HCT116 (cell line): ENCODE results near the gene HECTD2. TPM values are rescaled to one million over a fixed set of nuclear protein-coding genes. Genes with fewer than 3 reads are reported as not detected.

Experiments
- ATAC-seq: fragments of 200-7000 bp; cut with Tn5 transposase; 2 replicates; pipeline ENCODE4 v1.9.1; 2020; ENCODE audit warnings: mild to moderate bottlenecking, moderate library complexity
- BruUV-seq: library from RNA; stranded (reverse); fragments of 400-500 nt; replicated peaks from 2 replicates; lab custom pipeline; 2021; lab: Mats Ljungman, UMichigan
- CTCF ChIA-PET: fragments of 300-600 bp; sonication (Branson Sonifier 250); formaldehyde crosslinking; loops from one replicate; lab custom pipeline; 2021; ENCODE audit warnings: antibody characterized with exemption; lab: Charles Lee
- POLR2A ChIA-PET: fragments of 300-600, 350-600 bp; sonication (Branson Sonifier 250); formaldehyde crosslinking; loops from one replicate; lab custom pipeline; 2021; ENCODE audit warnings: antibody characterized with exemption; lab: Charles Lee
- RAD21 ChIA-PET, 2 experiments: fragments of 300-600 bp; sonication (Branson Sonifier 250); formaldehyde crosslinking; loops; one replicate each; lab custom pipeline; 2023; ENCODE audit warnings: low total read pairs in 2 of 2; ENCODE audit not compliant: uncharacterized antibody in 2 of 2, unreplicated experiment in 2 of 2, low non-redundant PET in 1 of 2; lab: Charles Lee
- DNase-seq: peaks from one replicate; pipeline ENCODE4 v3.0.0-alpha.2; 2010; ENCODE audit warnings: low read depth, low spot score
- H2AFZ ChIP-seq: fragments of 200-600 bp; shearing (Covaris generic), sonication (generic); 2 replicates; pipeline ENCODE4 v1.6.1; 2017; ENCODE audit warnings: low read depth, mixed run types, mixed read lengths, antibody characterized with exemption, low read length; ENCODE audit not compliant: poor library complexity, severe bottlenecking
- H3K27ac ChIP-seq: 2 replicates; pipeline ENCODE4 v1.5.1; 2012; ENCODE audit warnings: low read depth, low read length
- H3K27me3 ChIP-seq: fragments of 200-600 bp; sonication (generic); 2 replicates; pipeline ENCODE4 v1.6.1; 2016; ENCODE audit warnings: mixed run types, low read length, mixed read lengths; ENCODE audit not compliant: insufficient read depth
- H3K36me3 ChIP-seq, 2 experiments: fragments of 200-500 bp in 1 of 2; fragments of 200-600 bp in 1 of 2; sonication (Bioruptor generic) in 1 of 2; sonication (generic) in 1 of 2; 2 replicates each; pipeline versions ENCODE4 v1.5.1 to v1.6.1; 2014 to 2016; ENCODE audit warnings: low read length in 2 of 2, inconsistent platforms in 1 of 2, mixed read lengths in 1 of 2, mixed run types in 1 of 2; ENCODE audit not compliant: insufficient read depth in 2 of 2, control insufficient read depth in 1 of 2
- H3K4me1 ChIP-seq, 2 experiments: fragments of 200-600 bp in 1 of 2; sonication (generic) in 1 of 2; 2 replicates each; pipeline versions ENCODE4 v1.5.1 to v1.6.1; 2012 to 2017; ENCODE audit warnings: low read length in 2 of 2, inconsistent platforms in 1 of 2, mild to moderate bottlenecking in 1 of 2, mixed read lengths in 1 of 2, mixed run types in 1 of 2, moderate library complexity in 1 of 2; ENCODE audit not compliant: insufficient read depth in 2 of 2, control insufficient read depth in 1 of 2
- H3K4me2 ChIP-seq: fragments of 200-600 bp; sonication (generic); 2 replicates; pipeline ENCODE4 v1.6.1; 2017; ENCODE audit warnings: mixed run types, low read length, mixed read lengths
- H3K4me3 ChIP-seq, 2 experiments: fragments of 200-600 bp in 1 of 2; sonication (generic) in 1 of 2; replicated peaks in 1 of 2; 2 replicates each; pipeline ENCODE4 v1.5.1; 2011 to 2016; ENCODE audit warnings: low read length in 2 of 2, control low read depth in 1 of 2, low read depth in 1 of 2, mild to moderate bottlenecking in 1 of 2, mixed read lengths in 1 of 2, mixed run types in 1 of 2
- H3K79me2 ChIP-seq: fragments of 200-600 bp; sonication (generic); 2 replicates; pipeline ENCODE4 v1.6.1; 2017; ENCODE audit warnings: mild to moderate bottlenecking, mixed run types, low read length, moderate library complexity, mixed read lengths; ENCODE audit not compliant: insufficient read depth
- H3K9ac ChIP-seq: fragments of 200-600 bp; sonication (generic); 2 replicates; pipeline ENCODE4 v1.6.1; 2016; ENCODE audit warnings: low read length, mixed read lengths
- H3K9me2 ChIP-seq: fragments of 200-600 bp; sonication (generic), shearing (Covaris generic); 2 replicates; pipeline ENCODE4 v1.6.1; 2017; ENCODE audit warnings: mixed run types, mild to moderate bottlenecking, moderate library complexity; ENCODE audit not compliant: insufficient read depth
- H3K9me3 ChIP-seq, 2 experiments: fragments of 200-500 bp in 1 of 2; fragments of 200-600 bp in 1 of 2; sonication (Bioruptor generic) in 1 of 2; sonication (generic) in 1 of 2; 2 replicates each; pipeline ENCODE4 v1.6.1; 2014 to 2017; ENCODE audit warnings: low read length in 2 of 2, mixed read lengths in 2 of 2, inconsistent platforms in 1 of 2, low read depth in 1 of 2, mild to moderate bottlenecking in 1 of 2, mixed run types in 1 of 2, moderate library complexity in 1 of 2; ENCODE audit not compliant: control insufficient read depth in 1 of 2, insufficient read depth in 1 of 2
- H4K20me1 ChIP-seq: fragments of 200-600 bp; sonication (generic), shearing (Covaris generic); 2 replicates; pipeline ENCODE4 v1.6.1; 2017; ENCODE audit warnings: mixed run types, mild to moderate bottlenecking, moderate library complexity; ENCODE audit not compliant: insufficient read depth
- CBX3 ChIP-seq: IDR thresholded peaks from 2 replicates; pipeline ENCODE4 v1.6.1; 2012; ENCODE audit warnings: low read depth
- EGR1 ChIP-seq: IDR thresholded peaks from 2 replicates; pipeline ENCODE4 v1.6.1; 2012; ENCODE audit warnings: low read depth
- ELF1 ChIP-seq: IDR thresholded peaks from 2 replicates; pipeline ENCODE4 v1.6.1; 2012; ENCODE audit warnings: low read depth, borderline replicate concordance
- EZH2 ChIP-seq: fragments of 200-600 bp; sonication (generic); IDR thresholded peaks from 2 replicates; pipeline ENCODE4 v1.6.1; 2017; ENCODE audit warnings: antibody characterized with exemption, mixed run types
- EZH2phosphoT487 ChIP-seq: fragments of 200-600 bp; IDR thresholded peaks from 2 replicates; pipeline ENCODE4 v1.6.1; 2018; ENCODE audit warnings: antibody characterized with exemption, borderline replicate concordance
- FOSL1 ChIP-seq: IDR thresholded peaks from 2 replicates; pipeline ENCODE4 v1.6.1; 2012; ENCODE audit warnings: low read depth
- JUND ChIP-seq: IDR thresholded peaks from 2 replicates; pipeline ENCODE4 v1.6.1; 2012
- POLR2AphosphoS5 ChIP-seq: IDR thresholded peaks from 2 replicates; pipeline ENCODE4 v1.6.1; 2011; ENCODE audit warnings: mild to moderate bottlenecking, low read depth, low read length, moderate library complexity
- RAD21 ChIP-seq: IDR thresholded peaks from 2 replicates; pipeline ENCODE4 v1.6.1; 2012; ENCODE audit warnings: low read depth, mild to moderate bottlenecking
- SIN3A ChIP-seq: IDR thresholded peaks from 2 replicates; pipeline ENCODE4 v1.6.1; 2012; ENCODE audit warnings: low read depth
- SP1 ChIP-seq: IDR thresholded peaks from 2 replicates; pipeline ENCODE4 v1.6.1; 2012; ENCODE audit warnings: low read depth
- SRF ChIP-seq: IDR thresholded peaks from 2 replicates; pipeline ENCODE4 v1.6.1; 2012; ENCODE audit warnings: low read depth
- TCF7L2 ChIP-seq: IDR thresholded peaks from 2 replicates; pipeline ENCODE4 v1.7.0; 2011; ENCODE audit warnings: borderline replicate concordance, inconsistent platforms; ENCODE audit not compliant: insufficient read depth, insufficient read length; ENCODE audit errors: extremely low read depth
- YY1 ChIP-seq: IDR thresholded peaks from 2 replicates; pipeline ENCODE4 v1.6.1; 2011; ENCODE audit warnings: low read length, low read depth, moderate library complexity, mild to moderate bottlenecking; ENCODE audit not compliant: insufficient replicate concordance; ENCODE audit errors: extremely low read depth
- ZFX ChIP-seq: fragments of 450-650 bp; IDR thresholded peaks from 2 replicates; pipeline ENCODE4 v1.6.1; 2017
- ZNF274 ChIP-seq: fragments of 200-500 bp; sonication (Bioruptor generic); IDR thresholded peaks from 2 replicates; pipeline ENCODE4 v1.6.1; 2014; ENCODE audit warnings: mild to moderate bottlenecking, low read depth, low read length, inconsistent platforms
- intact Hi-C: fragments of 100-400 bp; cut with micrococcal nuclease; formaldehyde crosslinking; loops from 2 replicates; pipeline ENCODE4 v1.10.0; 2022
- total RNA-seq: library from RNA; stranded (reverse); gene quantifications from one replicate; pipeline ENCODE4 v1.2.1, GENCODE V29; 2021; ENCODE audit not compliant: unreplicated experiment
- TF ChIP-seq, protein P1 (sequence below): IDR thresholded peaks from 2 replicates; pipeline ENCODE4 v1.6.1; 2012
- TF ChIP-seq, protein P2 (sequence below): IDR thresholded peaks from 2 replicates; pipeline ENCODE4 v1.6.1; 2012
- TF ChIP-seq, protein P3 (sequence below), 3 experiments: fragments of 200-600 bp in 1 of 3; sonication (generic) in 1 of 3; IDR thresholded peaks in 2 of 3; conservative IDR thresholded peaks in 1 of 3; 2 replicates each; pipeline ENCODE4 v1.5.1; 2012 to 2017; ENCODE audit warnings: low read depth in 2 of 3, low read length in 2 of 3, antibody characterized with exemption in 1 of 3, borderline replicate concordance in 1 of 3, control low read depth in 1 of 3, mild to moderate bottlenecking in 1 of 3, mixed read lengths in 1 of 3, mixed run types in 1 of 3, moderate library complexity in 1 of 3; ENCODE audit not compliant: insufficient read depth in 1 of 3
- TF ChIP-seq, protein P4 (sequence below): IDR thresholded peaks from 2 replicates; pipeline ENCODE4 v1.6.1; 2011; ENCODE audit warnings: mild to moderate bottlenecking, low read length, moderate library complexity; ENCODE audit not compliant: insufficient replicate concordance; ENCODE audit errors: extremely low read depth

Gene HECTD2
- total RNA-seq, 1 experiment from 2014 or later, result 3.0 TPM

DNA sequence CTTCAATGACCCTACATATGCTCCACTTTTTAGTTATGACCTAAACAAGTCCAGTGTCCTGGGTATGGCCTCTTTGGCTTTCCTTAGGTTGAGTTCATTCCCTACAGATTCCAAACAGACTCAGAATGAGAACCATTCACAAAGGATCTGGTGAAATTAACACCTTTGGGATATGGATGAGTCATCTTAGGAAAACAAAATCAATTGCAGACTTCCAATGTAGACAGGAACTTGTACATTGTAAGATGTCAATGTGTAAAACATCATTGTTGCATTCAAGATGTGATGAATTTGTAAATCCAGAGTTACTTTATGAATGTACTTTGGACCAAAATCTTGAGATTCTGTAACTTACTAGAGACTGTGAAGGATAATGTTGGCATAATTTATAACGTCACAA is 43.4 kb upstream of the HECTD2 start:
- no TSS peak for BruUV-seq
- no peak overlapping the region for H3K4me3 ChIP-seq
- TF ChIP-seq EZH2 (no peak), FOSL1 (no peak), ZFX (no peak), JUND (no peak), CBX3 (no peak), TCF7L2 (no peak), EGR1 (no peak), POLR2AphosphoS5 (no peak), RAD21 (no peak), ELF1 (no peak), EZH2phosphoT487 (no peak), SP1 (no peak), SRF (no peak), YY1 (no peak), SIN3A (no peak), ZNF274 (no peak)
- TF ChIP-seq, protein P1, sequence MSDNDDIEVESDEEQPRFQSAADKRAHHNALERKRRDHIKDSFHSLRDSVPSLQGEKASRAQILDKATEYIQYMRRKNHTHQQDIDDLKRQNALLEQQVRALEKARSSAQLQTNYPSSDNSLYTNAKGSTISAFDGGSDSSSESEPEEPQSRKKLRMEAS, result no peak
- TF ChIP-seq, protein P2, sequence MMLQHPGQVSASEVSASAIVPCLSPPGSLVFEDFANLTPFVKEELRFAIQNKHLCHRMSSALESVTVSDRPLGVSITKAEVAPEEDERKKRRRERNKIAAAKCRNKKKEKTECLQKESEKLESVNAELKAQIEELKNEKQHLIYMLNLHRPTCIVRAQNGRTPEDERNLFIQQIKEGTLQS, result no peak
- TF ChIP-seq, protein P3, sequence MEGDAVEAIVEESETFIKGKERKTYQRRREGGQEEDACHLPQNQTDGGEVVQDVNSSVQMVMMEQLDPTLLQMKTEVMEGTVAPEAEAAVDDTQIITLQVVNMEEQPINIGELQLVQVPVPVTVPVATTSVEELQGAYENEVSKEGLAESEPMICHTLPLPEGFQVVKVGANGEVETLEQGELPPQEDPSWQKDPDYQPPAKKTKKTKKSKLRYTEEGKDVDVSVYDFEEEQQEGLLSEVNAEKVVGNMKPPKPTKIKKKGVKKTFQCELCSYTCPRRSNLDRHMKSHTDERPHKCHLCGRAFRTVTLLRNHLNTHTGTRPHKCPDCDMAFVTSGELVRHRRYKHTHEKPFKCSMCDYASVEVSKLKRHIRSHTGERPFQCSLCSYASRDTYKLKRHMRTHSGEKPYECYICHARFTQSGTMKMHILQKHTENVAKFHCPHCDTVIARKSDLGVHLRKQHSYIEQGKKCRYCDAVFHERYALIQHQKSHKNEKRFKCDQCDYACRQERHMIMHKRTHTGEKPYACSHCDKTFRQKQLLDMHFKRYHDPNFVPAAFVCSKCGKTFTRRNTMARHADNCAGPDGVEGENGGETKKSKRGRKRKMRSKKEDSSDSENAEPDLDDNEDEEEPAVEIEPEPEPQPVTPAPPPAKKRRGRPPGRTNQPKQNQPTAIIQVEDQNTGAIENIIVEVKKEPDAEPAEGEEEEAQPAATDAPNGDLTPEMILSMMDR (IDR thresholded peaks at IDR 0.05 in 2 of 3, conservative IDR thresholded peaks at IDR 0.05 in 1 of 3; ENCODE audit: borderline replicate concordance in 1 of 3, insufficient read depth in 1 of 3, low read depth in 2 of 3, low read length in 2 of 3), result no peak
- TF ChIP-seq, protein P4, sequence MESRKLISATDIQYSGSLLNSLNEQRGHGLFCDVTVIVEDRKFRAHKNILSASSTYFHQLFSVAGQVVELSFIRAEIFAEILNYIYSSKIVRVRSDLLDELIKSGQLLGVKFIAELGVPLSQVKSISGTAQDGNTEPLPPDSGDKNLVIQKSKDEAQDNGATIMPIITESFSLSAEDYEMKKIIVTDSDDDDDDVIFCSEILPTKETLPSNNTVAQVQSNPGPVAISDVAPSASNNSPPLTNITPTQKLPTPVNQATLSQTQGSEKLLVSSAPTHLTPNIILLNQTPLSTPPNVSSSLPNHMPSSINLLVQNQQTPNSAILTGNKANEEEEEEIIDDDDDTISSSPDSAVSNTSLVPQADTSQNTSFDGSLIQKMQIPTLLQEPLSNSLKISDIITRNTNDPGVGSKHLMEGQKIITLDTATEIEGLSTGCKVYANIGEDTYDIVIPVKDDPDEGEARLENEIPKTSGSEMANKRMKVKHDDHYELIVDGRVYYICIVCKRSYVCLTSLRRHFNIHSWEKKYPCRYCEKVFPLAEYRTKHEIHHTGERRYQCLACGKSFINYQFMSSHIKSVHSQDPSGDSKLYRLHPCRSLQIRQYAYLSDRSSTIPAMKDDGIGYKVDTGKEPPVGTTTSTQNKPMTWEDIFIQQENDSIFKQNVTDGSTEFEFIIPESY, result no peak
- intact Hi-C loops, result no loop called here
- no peak for ATAC-seq
- POLR2A ChIA-PET, result no interaction called here
- no peaks in the 10 kb centered on the region for H3K79me2 ChIP-seq
- H4K20me1 ChIP-seq, result no peaks in the 10 kb centered on the region
- H3K27ac ChIP-seq, result no peak overlapping the region
- no peaks in the 10 kb centered on the region for H3K27me3 ChIP-seq
- H3K36me3 ChIP-seq, result no peaks in the 10 kb centered on the region
- no peaks in the 10 kb centered on the region for H3K9me3 ChIP-seq
- RAD21 ChIA-PET, result no interaction called here
- no peak overlapping the region for H3K9ac ChIP-seq
- H3K9me2 ChIP-seq, result no peaks in the 10 kb centered on the region
- H2AFZ ChIP-seq, result no peak overlapping the region
- H3K4me1 ChIP-seq, result no peaks in the 10 kb centered on the region
- CTCF ChIA-PET, result no interaction called here
- DNase-seq, result no peak
- H3K4me2 ChIP-seq, result no peak overlapping the region
